ENCODE data around the gene CUL4A.
A peak's percentile ranks its signal among the peaks of the same experiment; 100 is the strongest.

CUL4A gene

GRCh38 chr13:113208421-113209335 is 735 bp upstream of the CUL4A start, which contains the start of gene PCID2:
Gene PCID2, minus strand, starts transcription at chr13:113208669. Its CDS starts 35 bp downstream, at chr13:113208634.
- DNase-seq (ENCODE audit: low spot score) = peak; percentile 91

- peak; percentile 42 for DNase-seq (ENCODE audit: low spot score)
Observed at GRCh38 chr13:113209759-113210421, 477 bp downstream of the CUL4A start.

DNA sequence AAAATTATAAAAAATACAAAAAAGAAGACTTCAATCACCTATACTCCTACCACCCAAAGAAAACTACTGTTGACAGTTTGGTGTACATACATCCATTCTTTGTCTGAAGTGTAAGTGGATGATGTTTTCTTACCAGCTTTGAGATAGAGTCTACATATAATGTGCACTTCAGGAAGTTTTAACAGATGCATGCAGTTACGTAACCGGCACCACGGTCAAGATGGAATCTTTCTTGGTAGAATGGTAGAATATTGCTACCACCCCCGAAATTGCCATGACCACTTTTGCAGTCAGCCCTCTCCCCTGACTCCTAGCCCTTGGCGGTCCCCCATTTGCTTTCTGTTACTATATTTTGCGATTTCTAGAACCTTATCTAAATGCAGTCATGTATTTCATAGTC is 1.4 kb downstream of the CUL4A start:
- DNase-seq (ENCODE audit: low spot score) = no peak

DNA sequence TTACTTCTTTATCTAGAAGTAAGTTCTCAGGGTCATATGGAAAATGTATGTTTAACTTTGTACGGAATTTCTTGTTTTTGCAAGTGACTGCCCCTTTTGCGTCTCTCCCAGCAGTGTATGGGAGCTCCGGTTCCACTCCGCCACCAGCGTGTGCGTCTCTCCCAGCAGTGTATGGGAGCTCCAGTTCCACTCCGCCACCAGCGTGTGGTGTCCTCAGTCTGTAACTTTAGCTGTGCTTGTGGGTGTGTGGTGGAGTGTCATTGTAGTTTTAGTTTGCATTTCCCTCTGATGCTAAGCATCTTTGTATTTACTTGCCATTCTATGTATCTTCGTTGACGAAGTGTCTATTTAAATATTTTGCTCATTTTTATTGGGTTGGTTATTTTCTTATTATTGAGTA is 2.4 kb downstream of the CUL4A start:
- DNase-seq (ENCODE audit: low spot score) = no peak

- peak; percentile 41 for DNase-seq (ENCODE audit: low spot score)
Observed at GRCh38 chr13:113216254-113217048, 7.0 kb downstream of the CUL4A start.

DNA sequence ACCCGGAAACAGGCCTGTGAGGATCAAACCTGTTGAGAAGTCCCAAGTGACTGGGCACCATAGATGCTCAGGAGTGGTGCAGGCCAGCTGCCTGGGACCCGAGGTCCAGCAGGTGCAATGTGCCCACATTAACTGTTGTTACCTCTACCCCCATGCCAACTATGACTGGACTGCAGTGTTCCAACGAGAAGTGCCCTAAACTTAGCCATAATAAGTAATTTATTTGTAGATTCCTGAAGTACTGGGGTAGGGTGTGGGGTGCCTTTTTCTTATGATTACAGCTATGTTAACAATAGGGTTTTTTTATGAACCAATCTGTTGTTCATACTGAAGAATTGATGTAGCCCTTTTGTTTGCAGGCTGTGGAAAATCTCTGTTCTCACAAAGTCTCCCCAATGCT is 9.2 kb downstream of the CUL4A start:
- DNase-seq (ENCODE audit: low spot score) = no peak

GRCh38 chr13:113219256-113219940 is 10.0 kb downstream of the CUL4A start:
- DNase-seq (ENCODE audit: low spot score) = no peak

- DNase-seq (ENCODE audit: low spot score) = no peak
Observed at GRCh38 chr13:113220141-113220598, 10.8 kb downstream of the CUL4A start.

GRCh38 chr13:113220877-113221276 is 11.5 kb downstream of the CUL4A start:
- DNase-seq (ENCODE audit: low spot score) = no peak

DNA sequence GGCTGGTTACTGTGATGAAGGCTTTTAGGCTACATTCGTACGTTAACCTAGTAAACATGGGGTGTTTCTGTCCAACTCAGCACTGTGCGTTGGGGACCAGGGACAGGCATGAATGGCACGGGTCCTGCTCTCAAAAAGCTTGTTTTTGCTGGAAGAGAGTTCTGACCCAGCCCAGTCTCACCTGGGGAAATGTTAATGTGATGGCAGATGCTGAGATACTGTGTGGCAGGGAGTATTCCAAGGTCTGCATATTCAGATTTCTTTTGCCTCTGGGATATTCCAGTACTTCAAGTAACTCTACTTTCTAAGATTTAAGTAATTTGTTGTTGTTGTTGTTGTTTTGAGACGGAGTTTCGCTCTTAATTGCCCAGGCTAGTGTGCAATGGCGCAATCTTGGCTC is 13.7 kb downstream of the CUL4A start:
- DNase-seq (ENCODE audit: low spot score) = no peak

- no peak for DNase-seq (ENCODE audit: low spot score)
Observed at GRCh38 chr13:113224486-113224885, 15.1 kb downstream of the CUL4A start.

DNA sequence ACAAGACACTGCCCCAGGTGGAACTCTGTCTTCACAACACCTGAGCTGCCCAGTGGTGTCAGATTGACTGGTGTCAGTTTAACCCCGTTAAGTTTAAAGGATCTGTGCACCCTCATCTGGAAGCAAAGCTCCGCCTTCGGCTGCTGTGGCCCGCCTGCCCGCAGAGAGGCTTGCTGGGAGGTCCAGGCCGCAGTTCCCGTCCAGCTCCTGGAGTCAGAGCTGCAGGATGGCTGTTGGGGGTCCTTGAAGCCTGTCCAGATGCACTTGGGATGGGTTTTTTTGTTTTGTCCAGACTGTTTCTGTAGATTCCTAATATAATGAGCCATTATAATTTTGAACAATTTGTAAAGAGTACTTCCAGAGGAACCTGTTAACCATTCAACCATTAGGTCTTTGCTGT is 16.1 kb downstream of the CUL4A start:
- no peak for DNase-seq (ENCODE audit: low spot score)

GRCh38 chr13:113226873-113227450 is 17.5 kb downstream of the CUL4A start:
- no peak for DNase-seq (ENCODE audit: low spot score)

DNA sequence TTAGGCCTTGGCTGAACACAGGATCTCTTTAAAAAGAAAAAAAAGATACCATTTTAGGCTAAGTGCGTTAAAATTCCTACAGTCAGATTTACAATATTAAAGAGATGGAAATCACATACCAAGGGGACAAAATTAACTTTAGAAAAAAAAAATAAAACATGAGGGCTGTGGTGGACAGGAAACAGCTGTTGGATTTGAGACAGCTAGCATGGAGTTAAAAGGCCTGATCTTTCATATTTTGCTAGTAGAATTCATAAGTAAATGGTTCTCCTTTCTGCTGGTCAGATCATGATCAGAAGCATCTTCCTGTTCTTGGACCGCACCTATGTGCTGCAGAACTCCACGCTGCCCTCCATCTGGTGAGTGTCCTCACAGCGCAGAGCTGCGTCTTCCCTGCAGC is 19.7 kb downstream of the CUL4A start:
- no peak for DNase-seq (ENCODE audit: low spot score)

- no peak for DNase-seq (ENCODE audit: low spot score)
Observed at GRCh38 chr13:113229791-113230190, 20.4 kb downstream of the CUL4A start.

GRCh38 chr13:113231306-113232207 is 22.1 kb downstream of the CUL4A start:
- no peak for DNase-seq (ENCODE audit: low spot score)

DNA sequence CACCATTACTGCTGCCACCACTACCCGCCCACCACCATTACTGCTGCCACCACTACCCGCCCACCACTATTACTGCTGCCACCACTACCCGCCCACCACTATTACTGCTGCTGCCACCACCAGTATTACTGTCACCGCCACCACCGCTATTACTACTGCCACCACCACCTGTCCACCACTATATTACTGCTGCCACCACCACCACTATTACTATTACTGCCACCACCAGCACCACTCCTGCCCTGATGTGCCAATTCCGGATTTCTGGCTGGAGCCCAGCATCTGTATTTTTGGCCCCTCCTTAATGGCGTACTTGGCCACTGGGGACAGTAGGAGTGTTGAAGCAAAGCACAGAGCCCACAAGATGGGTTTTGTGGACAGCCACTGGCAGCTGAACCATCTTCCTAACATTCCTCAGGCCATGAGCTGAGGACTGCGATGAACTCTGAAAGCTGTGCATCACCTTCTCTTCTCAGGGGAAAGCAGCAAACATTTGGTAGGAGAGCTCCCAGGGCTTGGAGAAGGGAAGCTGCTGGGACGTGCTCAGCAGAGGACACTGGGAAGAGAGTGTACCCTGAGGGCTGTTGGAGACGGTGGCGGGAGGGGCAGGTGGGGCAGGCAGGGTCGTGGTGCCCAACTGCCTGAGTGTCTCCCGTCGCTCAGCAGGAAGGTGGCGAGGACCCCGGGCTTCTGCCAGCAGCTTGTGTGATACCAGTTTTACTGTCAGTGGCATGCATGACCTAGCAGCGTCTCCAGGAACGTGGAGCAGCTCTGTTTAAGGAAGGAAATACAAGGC is 23.0 kb downstream of the CUL4A start:
- no peak for DNase-seq (ENCODE audit: low spot score)

- no peak for DNase-seq (ENCODE audit: low spot score)
Observed at GRCh38 chr13:113233101-113233500, 23.7 kb downstream of the CUL4A start.

DNA sequence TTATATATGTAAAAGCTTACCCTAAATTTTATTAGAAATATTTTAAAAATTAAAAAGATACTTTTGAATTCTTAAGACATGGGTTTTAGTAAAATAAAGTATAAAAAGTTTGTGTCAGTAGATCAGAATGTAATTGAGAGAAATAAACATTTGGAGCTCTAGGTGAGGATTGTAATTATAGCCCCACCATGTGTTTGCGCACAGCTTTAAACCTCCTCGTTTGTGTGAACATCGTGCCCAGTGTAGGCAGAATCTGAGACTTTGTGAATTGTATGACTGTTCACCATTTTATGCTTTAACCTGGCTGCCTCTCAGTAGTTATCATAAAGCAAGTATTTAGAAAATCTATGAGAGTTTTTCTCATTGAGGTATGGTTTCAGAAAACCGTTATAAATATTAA is 29.1 kb downstream of the CUL4A start:
- DNase-seq (ENCODE audit: low spot score) = no peak

DNA sequence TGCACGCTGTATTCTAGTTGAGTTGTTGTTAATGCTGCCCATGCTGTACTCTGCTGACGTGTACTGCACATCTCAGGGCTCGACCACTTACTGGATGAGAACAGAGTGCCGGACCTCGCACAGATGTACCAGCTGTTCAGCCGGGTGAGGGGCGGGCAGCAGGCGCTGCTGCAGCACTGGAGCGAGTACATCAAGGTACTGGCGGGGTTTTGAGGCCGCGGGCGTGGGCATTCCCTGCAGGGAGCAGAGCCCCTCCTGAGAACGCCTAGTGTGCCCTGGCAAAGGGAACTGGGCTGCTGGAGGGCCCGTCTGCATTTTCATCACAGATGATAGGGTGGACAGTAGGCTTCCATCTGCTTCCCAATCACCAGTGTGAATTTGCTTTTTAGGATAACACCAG is 29.9 kb downstream of the CUL4A start:
- DNase-seq (ENCODE audit: low spot score) = no peak
